Activated CD8-positive, alpha-beta memory T cell treated with anti-CD3 and anti-CD28 coated beads for 4 hours (primary cell): ENCODE measurements around the gene RNU6-8.

Experiments used
- DNase-seq, 2 donors: peaks; one replicate each; pipeline ENCODE4 v3.0.0-alpha.2; 2020; ENCODE audit warnings: low read depth in 2 of 2

The RNU6-8 gene

DNA sequence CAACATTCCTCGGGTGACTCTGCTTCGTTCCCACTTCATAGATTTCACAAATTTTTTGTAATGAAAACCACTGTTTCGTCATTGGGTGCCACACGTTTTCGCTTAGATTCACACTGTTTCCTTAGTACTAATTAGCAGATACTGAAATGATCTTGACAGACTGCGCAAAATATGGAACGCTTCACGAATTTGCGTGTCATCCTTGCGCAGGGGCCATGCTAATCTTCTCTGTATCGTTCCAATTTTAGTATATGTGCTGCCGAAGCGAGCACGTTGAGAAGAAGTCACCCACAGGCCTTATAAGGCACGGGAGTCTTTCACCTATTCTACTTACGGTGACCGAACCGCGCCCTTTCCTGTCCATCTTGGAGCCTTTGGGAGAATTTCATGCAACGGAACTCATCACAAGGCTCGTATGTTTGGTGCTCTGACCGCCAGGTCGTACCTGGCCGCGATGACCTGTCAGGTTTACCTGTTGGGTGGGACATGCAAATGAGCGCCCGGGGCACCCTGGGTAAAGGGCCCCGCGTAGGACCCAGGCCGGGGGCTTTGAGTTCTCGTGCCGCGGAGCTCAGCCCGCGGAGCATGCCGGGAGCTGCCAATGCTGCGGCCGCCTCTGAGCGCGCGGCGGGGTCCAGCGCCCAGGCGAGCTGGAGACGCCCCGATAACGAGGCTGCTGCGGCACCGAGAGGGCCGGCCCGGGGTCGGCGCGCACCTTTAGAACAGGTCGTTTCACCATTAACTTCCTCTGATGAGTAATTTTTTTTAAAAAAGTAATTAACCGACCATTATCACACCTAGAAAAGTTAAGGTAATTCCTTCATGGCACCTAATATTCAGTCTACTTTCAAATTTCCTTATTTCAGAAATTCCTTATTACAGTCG, at the start of gene RNU6-8:
RNU6-8 (minus strand) TSS at position 272 of the 885 bp plus-strand sequence.
- peak; percentile 62 to 83 for DNase-seq

DNA sequence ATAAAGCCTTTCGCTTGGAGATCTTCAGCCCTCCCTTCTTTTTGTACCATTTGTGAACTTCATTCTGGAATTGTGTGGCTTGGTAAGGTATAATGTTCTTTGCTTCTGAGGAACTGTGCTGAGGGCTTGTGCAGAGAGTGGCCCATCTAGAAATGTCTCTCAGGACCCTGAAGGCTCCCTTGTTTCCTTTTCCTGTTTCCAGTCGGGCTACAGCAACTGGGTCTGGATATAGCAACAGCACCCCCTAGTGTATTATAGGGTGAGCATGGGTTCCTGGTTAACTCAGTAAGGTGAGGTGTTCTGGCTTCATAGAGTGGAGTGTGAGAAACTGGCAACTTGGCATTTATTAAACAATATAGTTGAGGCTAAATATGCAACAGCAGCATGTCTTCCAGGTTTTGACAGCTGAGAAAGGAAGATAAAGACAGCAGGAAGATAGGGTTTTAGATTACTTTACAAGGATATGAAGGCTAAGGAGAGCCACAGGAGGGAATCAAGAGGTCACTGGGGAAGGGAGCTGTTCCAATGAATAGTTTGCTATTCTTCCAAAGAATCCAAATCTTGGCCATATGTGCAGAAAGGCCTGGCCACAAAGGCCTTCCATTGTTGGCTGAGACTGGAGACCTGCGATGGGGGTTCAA, 49.1 kb upstream of the RNU6-8 start:
- peak in 1 of 2 donors; percentile 12 for DNase-seq

DNA sequence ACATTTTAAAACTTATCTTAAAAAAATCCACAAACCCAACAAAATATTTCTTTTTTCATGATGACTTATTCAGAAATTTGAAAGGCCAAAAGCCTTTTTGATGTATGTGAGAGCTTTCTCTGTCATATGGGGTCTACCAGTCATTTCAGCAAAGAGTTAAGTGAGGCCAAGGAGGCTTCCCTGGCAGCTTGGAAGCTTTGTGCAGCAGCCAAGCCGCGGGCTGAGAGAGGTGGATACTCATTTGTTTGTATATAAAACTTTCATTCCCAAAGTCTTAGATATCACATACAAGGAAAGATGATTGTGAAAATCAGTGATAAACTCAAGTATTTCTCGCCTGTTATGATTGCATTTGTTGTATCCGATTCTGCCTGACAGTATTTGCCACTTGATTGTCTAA, 48.5 kb upstream of the RNU6-8 start:
- DNase-seq = no peak

DNA sequence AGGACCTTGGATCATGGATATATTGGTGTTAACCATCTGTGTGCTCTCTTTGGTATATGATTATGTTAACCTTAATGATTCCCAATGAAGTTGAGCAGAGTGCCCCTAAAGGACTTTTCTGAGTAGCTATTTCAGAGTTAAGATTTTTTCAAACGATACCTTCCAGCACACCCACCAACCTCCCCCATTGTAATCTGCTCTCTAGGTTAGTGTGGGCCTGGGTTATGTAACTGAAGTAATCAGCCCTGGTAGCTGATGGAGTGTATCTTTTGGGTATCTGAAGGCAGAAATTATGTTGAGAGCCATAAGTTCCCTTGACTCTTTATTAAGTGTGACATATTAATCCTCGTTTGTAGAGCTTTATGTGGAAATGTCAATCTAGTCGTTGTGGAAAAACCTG, 47.6 kb upstream of the RNU6-8 start:
- DNase-seq = no peak

DNA sequence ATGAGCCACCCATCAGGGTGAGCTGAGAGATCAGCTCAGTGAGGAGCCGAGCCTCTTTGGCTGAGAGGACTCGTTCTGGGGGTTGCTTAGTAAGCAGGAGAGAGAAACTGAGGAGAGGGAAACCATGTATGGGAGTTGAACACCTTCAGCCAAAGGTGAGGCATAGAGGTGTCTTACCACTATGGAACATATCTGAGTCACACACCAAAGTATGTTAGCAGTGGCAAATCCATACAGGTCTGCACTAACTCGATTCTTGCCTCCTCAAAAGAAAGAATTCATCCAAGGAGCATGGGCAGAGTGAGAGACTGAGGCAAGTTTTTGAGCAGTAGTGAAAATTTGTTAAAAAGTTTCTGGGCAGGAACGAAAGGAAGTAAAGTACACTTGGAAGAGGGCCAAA, 46.7 kb upstream of the RNU6-8 start:
- no peak for DNase-seq

DNA sequence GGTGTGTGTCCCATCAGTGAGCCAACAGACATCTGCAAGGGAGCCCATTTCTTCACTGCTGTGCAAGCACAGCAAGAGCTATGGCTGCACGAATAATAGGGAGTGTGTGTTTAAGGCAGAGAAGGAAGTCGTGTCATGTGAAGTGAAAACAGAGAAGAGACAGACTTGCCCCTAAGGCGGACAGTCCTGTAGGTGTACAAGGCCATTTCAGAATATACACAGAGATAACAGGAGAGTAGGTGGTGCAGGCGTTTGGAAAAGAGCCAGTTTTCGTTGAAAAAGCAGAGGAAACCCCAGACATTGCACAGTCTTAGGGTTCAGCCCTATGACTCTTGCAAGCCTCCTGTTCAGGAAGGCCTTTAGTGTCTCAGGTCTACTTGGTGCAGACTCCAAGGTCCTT, 46.3 kb upstream of the RNU6-8 start:
- DNase-seq = no peak

DNA sequence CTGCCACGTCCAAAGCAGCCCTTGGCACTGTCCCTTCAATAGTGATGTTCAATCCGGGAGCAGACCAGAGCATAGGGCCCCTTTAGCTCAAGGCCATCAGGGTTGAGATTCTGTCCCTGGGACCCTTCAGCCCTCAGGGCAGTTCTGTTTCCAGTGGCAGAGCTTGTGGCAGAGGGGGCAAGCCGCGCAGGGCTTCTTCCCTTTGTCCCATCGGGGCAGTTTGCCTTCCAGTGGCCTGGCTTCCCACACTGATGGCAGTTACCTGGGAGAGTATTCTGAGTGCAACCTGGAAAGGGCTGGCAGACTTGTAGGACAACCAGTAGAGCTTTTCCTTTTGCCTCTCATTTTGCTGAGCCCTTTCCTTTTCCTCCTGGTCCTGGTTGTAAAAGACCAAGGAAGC, 43.7 kb upstream of the RNU6-8 start:
- no peak for DNase-seq

DNA sequence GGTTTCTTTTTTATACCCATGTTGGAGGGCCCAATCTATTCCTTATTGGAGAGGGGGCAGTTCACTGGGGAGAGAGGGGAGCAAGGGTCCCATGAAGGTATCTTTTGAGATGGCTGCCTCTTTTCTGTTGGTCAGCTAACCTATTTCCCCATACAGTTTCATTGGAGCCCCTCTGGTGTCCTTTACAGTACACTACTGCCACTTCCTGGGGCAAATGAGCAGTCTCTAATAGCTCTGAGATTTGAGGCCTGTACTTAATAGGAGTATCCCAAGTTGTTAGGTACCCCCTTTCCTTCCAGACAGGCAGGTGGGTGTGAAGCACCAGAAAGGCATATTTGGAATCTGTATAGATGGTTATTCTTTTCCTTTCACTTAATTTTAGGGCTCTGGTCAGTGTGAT, 41.3 kb upstream of the RNU6-8 start:
- no peak for DNase-seq

DNA sequence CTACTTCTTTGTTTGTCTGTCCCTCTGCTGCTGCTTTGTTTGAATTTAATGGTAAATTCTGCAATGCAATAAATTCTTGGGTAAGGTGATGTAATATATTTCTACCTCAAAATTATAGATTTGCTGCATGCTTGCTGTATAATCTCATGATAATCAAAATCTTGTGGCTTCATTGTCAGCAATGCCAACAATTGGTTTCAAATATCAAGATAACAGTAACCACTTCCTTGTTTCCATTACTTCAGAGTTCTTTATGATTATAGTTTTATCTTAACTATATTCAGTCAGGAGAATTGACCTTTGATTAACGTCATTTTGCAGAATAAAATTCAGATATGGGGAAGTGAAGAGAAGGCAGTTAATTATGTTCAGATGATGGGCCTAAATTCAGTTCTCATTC, 30.2 kb upstream of the RNU6-8 start:
- DNase-seq = no peak

DNA sequence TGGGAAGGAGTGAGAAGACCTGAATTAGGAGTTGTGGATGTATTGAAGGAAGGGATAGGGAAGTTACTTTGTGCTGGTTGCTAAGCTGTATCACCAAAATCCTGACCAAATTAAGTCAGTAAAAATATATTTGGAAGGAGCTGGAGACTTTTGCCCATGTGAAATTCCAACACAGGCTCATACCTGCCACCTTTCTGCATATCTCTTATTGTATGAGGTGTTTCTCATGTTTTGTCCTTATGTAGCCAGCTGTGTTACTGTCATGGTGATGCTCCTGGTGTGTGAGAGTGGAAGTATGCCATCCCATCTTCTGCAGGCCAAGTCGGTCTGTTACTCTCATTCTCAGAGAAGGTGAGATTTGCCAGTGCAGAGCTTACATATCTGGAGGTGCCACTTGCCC, 29.4 kb upstream of the RNU6-8 start:
- DNase-seq = no peak

DNA sequence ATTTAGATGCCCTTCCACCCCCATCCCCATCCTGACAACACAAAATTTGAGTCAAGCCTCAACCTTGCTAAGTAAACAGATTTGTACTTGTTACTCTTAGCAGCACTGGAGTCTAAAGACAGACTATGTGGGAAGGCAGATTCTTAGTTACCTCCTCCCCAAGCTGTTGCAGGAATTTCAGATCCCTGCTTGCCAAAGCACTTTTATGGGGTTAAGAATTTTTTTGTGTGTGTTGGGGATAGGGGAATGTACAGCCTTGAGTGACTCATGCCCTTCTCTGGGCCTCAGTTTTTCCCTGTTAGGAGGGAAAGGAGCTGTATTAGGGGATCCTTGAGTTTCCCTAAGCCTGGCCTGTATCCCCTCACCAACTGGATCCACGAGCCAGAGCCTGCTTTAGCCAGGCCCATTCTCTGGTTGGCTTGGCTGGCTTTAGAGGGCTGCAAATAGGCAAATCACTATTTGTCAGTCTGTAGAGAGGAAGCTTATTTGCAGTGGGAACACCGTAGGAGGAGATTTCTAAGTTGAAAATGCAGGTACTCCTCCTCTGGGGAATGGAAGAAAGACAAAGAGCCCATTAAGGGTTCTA, 27.7 kb upstream of the RNU6-8 start:
- DNase-seq = no peak

DNA sequence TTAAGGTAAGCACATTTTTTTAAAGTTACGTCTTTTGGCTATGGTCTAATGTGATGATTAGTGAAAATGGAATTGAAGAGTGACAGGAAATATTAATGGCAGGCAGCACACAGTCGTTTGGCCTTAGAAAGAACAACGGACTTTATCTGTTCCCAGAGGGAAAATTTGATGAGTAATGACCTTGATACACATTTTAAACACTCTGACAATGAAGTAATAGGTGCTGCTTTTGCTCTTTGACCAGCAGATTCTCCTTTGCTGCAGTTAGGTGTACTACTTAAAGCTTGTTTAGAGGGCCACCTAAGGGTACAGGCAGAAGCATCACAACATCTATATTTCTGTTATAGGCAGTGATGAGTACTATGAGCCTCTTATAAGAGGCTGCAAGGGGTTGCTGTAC, 27.1 kb upstream of the RNU6-8 start:
- DNase-seq = no peak

DNA sequence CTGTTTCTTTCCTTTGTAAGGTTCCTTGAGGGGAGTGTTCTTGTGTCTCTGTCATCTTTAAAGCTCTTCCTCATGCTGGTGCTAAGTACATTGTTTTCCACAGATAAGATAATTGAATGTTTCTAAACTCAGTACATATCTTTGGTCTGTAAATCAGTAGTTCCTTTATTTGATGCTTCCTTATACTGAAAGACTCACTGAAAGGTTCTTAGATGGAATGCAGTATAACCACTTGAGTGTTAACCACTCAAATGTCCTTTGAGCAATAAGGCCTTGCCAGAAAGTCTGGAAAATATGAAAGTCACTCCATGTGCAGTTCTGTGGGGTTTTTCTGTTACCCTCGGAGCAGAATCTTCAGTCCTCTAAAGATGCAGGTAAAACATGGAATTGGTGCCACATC, 23.0 kb upstream of the RNU6-8 start:
- DNase-seq = no peak

DNA sequence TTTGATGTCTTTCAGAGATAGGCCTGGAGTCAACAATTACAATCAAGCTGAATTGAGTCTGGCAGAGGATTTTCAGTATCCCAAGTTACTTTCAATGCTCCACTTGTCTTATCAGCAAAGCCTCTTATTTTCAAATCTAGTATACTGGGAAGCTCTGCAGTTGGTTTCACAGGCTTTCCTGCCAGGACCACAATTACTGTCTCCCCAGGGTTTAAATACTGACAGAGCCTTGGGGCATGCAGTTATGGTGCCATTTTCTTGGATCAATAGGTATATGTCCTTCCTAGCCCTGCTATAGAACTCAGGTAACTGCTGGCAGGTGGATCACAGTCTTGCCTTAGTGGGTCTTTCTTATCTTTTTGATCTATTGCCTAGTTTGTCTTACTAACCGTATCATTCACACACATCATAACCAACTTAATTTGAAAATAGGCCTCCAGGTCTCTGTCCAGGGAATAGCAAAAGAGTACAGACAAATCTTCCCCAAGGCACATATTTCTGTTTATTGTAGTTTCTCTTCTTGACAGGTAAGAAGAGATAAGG, 22.4 kb upstream of the RNU6-8 start:
- DNase-seq = no peak

DNA sequence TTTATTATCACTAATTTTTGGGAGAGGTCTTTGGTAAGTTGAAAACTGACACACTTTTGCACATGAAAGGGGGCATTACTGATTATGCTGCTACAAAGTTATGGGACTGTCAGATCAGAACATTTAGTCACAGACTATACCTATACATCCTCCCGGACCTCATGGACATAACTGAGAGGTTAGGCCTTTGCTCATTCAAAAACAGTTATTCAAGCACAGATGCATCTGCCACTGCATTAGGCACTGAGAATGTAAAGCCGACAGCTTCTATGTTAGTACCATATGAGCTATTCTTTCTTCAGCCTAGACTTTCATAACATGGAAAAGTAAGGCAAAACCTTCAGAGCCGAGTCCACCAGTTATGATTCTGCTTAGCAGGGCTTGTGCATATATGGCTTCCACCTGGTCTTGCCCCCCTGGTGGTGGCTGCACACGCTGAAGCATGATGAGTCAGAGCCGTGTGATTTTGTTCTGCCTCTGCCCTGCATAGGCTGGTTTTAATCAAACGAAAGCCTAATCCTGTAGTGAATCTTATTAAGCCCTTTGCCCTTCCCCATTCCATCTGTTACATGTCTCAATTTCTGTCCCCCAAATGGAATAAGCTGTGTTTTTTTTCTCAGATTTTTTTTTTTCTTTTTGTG, 21.8 kb upstream of the RNU6-8 start:
- no peak for DNase-seq

DNA sequence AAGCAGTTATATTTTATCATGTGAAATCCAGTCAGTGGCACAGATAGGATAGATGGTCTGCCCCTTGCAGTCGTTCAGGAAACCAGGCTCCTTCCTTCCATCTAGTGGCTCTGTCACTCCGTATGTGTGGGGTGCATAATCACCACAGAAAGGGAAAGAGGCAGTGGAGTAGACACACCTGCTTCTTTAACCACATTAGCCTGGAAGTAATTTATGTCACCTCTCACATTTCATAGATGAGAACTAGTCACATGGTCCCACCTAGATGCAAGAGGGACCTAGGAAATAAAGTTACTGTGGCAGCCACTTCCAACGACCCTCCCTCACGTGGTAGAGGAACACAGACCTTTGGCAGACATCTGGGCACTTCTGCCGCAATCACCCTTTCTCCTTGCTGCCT, 14.2 kb upstream of the RNU6-8 start:
- no peak for DNase-seq

DNA sequence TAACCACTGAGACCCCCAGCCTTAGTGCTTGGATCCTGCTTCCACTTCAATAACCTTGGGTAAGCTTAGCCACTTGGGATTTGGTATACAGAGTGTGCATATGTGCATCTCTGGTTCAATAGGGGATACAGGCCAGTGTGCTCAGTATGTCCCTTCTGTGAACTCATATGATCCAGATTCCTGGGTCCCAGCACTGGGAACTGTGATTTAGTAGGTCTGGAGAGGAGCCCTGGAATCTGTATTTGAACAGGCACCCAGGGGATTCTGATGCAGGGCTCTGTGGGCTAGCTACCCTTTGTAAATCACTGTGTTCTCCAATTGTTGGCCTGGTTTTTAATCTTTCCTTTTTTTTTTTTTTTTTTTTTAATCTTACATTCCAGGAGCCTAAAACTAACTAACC, 9.8 kb upstream of the RNU6-8 start:
- DNase-seq = no peak

DNA sequence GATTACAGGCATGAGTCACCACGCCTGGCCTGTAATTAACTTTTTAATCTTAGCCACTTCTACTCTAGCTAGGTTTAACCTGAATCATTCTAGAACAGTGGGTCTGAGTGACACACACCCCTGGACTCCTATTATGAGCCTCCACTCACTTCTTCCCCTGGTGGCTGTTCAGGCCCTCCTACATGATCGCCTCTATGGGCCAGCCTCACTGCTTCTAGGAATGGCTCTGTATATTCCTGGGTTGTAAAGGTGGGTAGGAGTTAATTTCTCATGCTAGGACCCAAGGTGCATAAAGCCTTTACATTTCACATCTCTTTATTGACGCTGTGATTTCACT, 8.0 kb upstream of the RNU6-8 start:
- DNase-seq = no peak

DNA sequence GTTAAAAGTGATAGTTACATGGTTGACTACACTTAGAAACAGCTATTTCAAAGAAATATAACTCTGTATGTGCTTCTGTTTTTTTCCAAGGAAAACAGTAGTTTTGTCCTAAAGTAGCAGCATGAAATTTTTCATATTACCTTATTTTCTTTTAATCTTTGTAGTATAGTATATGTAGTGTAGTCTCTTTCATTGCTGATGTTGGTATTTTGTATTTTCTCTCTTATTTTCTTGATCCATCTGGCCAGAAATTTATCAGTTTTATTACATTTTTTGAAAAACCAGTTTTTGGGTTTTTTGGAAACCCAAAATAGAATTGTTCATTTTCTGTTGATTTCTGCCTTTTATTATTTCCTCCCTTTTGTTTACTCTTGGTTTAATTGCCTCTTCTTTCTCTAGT, 6.4 kb upstream of the RNU6-8 start:
- DNase-seq = no peak

DNA sequence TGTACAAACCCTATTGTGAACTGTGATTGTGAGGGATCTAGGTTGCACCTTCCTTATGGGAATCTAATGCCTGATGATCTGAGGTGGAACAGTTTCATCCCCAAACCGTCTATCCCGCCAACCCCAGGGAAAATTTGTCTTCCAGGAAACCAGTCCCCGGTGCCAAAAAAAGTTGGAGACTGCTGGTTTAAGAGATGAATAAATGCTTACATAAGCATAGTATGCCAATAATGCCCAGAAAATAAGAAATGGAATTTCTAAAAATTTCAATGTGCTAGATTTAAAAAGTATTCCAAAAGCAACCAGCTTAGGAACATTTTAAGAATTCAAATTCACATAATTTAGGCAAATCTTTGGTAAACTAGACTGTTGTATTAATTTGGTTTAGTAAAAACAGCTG, 5.4 kb upstream of the RNU6-8 start:
- DNase-seq = no peak

DNA sequence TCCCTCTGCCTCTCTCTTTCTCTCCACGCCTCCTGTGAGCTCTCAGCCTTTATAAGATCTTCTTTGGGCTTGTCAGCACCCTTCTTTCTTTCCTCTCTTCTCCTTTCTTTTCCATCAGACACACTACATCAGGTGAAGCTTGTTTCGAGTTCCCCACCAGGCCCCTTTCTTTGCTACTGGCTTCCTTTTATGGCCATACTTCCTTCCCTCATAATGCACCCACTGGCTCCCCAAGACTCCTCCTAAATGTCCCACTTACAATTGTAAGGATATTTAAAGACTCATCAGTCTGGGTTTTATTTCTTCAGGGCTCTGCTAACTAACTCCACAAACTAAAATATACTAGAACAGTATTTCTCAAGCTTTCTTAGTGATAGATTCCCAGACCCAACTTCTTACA, 3.5 kb upstream of the RNU6-8 start:
- DNase-seq = no peak

DNA sequence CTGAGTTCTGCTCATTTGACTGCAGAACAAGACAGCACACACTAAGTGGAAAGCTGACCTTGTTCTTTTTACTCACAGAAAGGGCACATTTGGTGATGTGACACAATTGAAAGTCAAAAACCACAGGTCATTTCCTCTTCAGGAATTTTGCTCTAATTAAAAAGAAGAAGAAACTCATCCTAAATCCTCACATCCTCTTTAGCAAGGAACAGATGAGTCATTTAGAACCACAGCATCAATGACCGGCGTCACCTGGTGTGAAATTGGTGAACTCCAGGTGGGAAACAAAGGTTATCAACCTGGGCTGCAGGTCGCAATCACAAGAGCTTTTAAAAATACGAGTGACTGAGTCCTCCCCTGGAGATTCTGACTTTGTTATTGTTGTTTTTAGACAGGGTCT, 2.9 kb upstream of the RNU6-8 start:
- DNase-seq = no peak

DNA sequence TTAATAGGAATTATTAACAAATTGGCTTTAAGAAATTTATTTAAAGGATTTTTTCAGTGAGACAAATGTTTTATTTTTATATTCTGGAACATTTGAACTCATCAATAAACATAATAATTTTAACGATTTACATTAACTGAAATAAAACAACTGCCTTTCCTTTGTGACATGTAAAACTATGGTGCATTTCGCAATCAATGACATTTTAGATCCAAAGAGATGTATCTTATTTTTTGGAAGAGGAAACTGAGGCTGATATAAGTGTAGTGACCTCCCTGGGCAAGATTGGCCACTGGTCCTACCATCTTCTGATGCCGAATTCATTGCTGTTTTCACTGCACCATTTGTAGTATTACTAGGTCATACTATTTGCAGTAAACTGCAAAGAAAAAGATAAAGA, 2.5 kb upstream of the RNU6-8 start:
- no peak for DNase-seq
